HepG2 (cell line): ENCODE measurements around the gene GNB3. TPM values are rescaled to one million over a fixed set of nuclear protein-coding genes. Genes with fewer than 3 reads are reported as not detected.
A peak's percentile ranks its signal among the peaks of the same experiment; 100 is the strongest.

Experiments used
- ATAC-seq: fragments of 200-7000 bp; cut with Tn5 transposase; 3 replicates; pipeline ENCODE4 v1.9.1; 2020; ENCODE audit warnings: mild to moderate bottlenecking, moderate library complexity
- BruUV-seq: library from RNA; stranded (reverse); fragments of 400-500 nt; replicated peaks from 2 replicates; lab custom pipeline; 2021; lab: Mats Ljungman, UMichigan
- CTCF ChIA-PET: fragments of 300-600 bp; formaldehyde crosslinking; extraction: SDS; loops from one replicate; lab custom pipeline; 2021; ENCODE audit warnings: low total read pairs, inconsistent platforms, low intra/inter-chr PET ratio; lab: Yijun Ruan, JAX
- POLR2A ChIA-PET: fragments of 350-600 bp; sonication (Branson Sonifier 250); formaldehyde crosslinking; loops from one replicate; lab custom pipeline; 2020; ENCODE audit warnings: antibody characterized with exemption, inconsistent platforms; lab: Yijun Ruan, JAX
- DNase-seq: peaks from one replicate; pipeline ENCODE4 v3.0.0-alpha.2; 2015; ENCODE audit warnings: low spot score
- FAIRE-seq: peaks from 3 replicates; lab custom pipeline; 2011; peaks lifted over from hg19 to GRCh38; lab: Jason Lieb, UNC
- H2AFZ ChIP-seq: one replicate; pipeline ENCODE4 v1.6.1; 2011; ENCODE audit warnings: low read length, inconsistent platforms
- H3K27ac ChIP-seq: fragments of 300-600 bp; 3 replicates; pipeline ENCODE4 v1.8.0; 2011; ENCODE audit warnings: mixed run types, mild to moderate bottlenecking, mixed read lengths, low read length, inconsistent platforms; ENCODE audit not compliant: insufficient read depth; ENCODE audit errors: extremely low read length
- H3K27me3 ChIP-seq, 2 experiments: fragments of 200-600 bp in 1 of 2; 2 replicates in 1 of 2; 3 replicates in 1 of 2; pipeline versions ENCODE4 v1.6.0 to v1.8.0; 2011; ENCODE audit warnings: low read length in 2 of 2, mild to moderate bottlenecking in 2 of 2, moderate library complexity in 2 of 2, inconsistent platforms in 1 of 2; ENCODE audit not compliant: insufficient read depth in 2 of 2, control insufficient read depth in 1 of 2
- H3K36me3 ChIP-seq, 2 experiments: fragments of 200-600 bp in 1 of 2; replicated peaks in 1 of 2; 2 replicates in 1 of 2; 3 replicates in 1 of 2; pipeline versions ENCODE4 v1.5.1 to v1.8.0; 2011; ENCODE audit warnings: low read length in 2 of 2, inconsistent platforms in 1 of 2; ENCODE audit not compliant: insufficient read depth in 2 of 2, control insufficient read depth in 1 of 2
- H3K4me1 ChIP-seq: 2 replicates; pipeline ENCODE4 v1.5.1; 2012; ENCODE audit warnings: low read length, inconsistent platforms; ENCODE audit not compliant: insufficient read depth
- H3K4me2 ChIP-seq: 2 replicates; pipeline ENCODE4 v1.6.0; 2011; ENCODE audit warnings: low read depth, low read length, inconsistent platforms
- H3K4me3 ChIP-seq, 3 experiments: fragments of 200-600 bp in 1 of 3; sonication (generic), shearing (Covaris generic) in 1 of 3; replicated peaks in 1 of 3; 2 replicates each; pipeline ENCODE4 v1.5.1; 2011 to 2016; ENCODE audit warnings: low read length in 3 of 3, inconsistent platforms in 2 of 3, low read depth in 2 of 3, mild to moderate bottlenecking in 2 of 3, control low read depth in 1 of 3, mixed read lengths in 1 of 3; ENCODE audit not compliant: insufficient read depth in 1 of 3
- H3K79me2 ChIP-seq: one replicate; pipeline ENCODE4 v1.6.1; 2011; ENCODE audit warnings: low read length, inconsistent platforms; ENCODE audit not compliant: insufficient read depth
- H3K9ac ChIP-seq: 2 replicates; pipeline ENCODE4 v1.6.0; 2011; ENCODE audit warnings: mild to moderate bottlenecking, low read depth, low read length, inconsistent platforms; ENCODE audit not compliant: insufficient read depth
- H3K9me3 ChIP-seq: 2 replicates; pipeline ENCODE4 v1.5.1; 2012; ENCODE audit warnings: mild to moderate bottlenecking, low read length
- H4K20me1 ChIP-seq: 2 replicates; pipeline ENCODE4 v1.6.0; 2011; ENCODE audit warnings: inconsistent platforms, mild to moderate bottlenecking, low read length, moderate library complexity; ENCODE audit not compliant: insufficient read depth
- NFATC3 ChIP-seq: sonication (generic); formaldehyde crosslinking; IDR thresholded peaks from 2 replicates; pipeline ENCODE4 v1.5.1; 2020; ENCODE audit warnings: mild to moderate bottlenecking, missing genetic modification reagents
- POLR2A ChIP-seq, 2 experiments: IDR thresholded peaks; 2 replicates each; pipeline ENCODE4 v1.6.1; 2011; ENCODE audit warnings: low read depth in 2 of 2, low read length in 2 of 2, mild to moderate bottlenecking in 1 of 2, moderate library complexity in 1 of 2; ENCODE audit not compliant: insufficient read depth in 1 of 2
- ZNF713 ChIP-seq: sonication (generic); formaldehyde crosslinking; IDR thresholded peaks from 2 replicates; pipeline ENCODE4 v1.4.0; 2020; ENCODE audit warnings: mild to moderate bottlenecking, missing genetic modification reagents
- WGBS: methylation state at CpG from one replicate; pipeline ENCODE4 v1.1.6; 2017; ENCODE audit warnings: low lambda C conversion rate; 5-methylcytosine and 5-hydroxymethylcytosine counted together
- in situ Hi-C: cut with HindIII; loops from 2 replicates; pipeline ENCODE4 v1.10.0; 2017; ENCODE audit warnings: low pct_unique_long_range_greater_than_20kb; ENCODE audit not compliant: extremely low pct_ligation_motif_present
- intact Hi-C: fragments of 100-400 bp; cut with micrococcal nuclease; formaldehyde crosslinking; loops from one replicate; pipeline ENCODE4 v1.10.0; 2022; ENCODE audit not compliant: unreplicated experiment
- polyA plus RNA-seq, 8 experiments: library from polyadenylated mRNA; depleted of rRNA in 3 of 8; stranded (reverse) in 7 of 8; unstranded in 1 of 8; fragments of >200 nt; fragmentation: Illumina TruSeq in 4 of 8; extraction: Trizol in 4 of 8; gene quantifications; 2 replicates each; pipeline versions ENCODE4 v1.2.1 to v1.2.3, GENCODE V29; 2011 to 2016; ENCODE audit warnings: low read depth in 4 of 8, missing spikeins in 1 of 8, mixed read lengths in 1 of 8; ENCODE audit not compliant: insufficient read depth in 1 of 8
- total RNA-seq, 5 experiments: library from RNA; depleted of rRNA; stranded (reverse); fragments of >200 nt; fragmentation: Illumina TruSeq; extraction: Trizol; gene quantifications; 2 replicates each; pipeline ENCODE4 v1.2.3, GENCODE V29; 2016; ENCODE audit warnings: low read depth in 1 of 5
- TF ChIP-seq, protein P1 (sequence below): fragments of 450-650 bp; IDR thresholded peaks from 2 replicates; pipeline ENCODE4 v1.6.1; 2016

The GNB3 gene
- total and polyA plus RNA-seq, 2 of the 13 experiments (the other 11 are each of a cell fraction or from before 2014, with no cell fraction given): 1.3 to 3.6 TPM

DNA sequence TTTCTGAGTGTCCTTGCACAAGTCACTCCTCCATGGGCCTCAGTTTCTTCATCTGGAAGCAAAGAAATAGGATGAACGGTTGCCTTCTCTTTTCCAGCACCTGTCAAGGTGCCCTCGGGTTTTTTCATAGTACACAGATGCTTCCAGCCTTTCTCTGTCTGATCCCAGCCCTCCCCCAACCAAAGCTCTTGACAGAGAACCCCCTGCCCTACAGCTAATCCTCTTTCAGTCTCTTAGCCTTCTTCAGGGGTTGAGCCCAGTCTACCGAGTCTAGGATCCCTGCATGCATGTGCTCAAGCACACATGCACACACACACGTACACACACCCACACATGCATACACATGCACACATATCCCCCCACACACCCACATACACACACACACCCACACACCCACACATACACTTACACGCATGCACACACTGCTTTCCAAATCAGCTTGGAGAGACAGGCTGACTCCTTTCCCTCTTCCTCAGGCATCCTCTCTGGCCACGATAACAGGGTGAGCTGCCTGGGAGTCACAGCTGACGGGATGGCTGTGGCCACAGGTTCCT, 5.7 kb downstream of the GNB3 start:
- intact Hi-C loops (no loop called here), in situ Hi-C loops (no loop called here)
- WGBS: 92% methylated on average over 7 of the region's 7 CpGs
- Histone ChIP-seq H3K9me3 (no peaks in the 10 kb centered on the region), H3K36me3 (peaks cover 12 to 38% of the 10 kb centered on the region in 2 experiments), H3K9ac (no peak overlapping the region), H3K79me2 (peaks cover 15% of the 10 kb centered on the region), H3K4me3 (no peak overlapping the region), H3K27me3 (no peaks in the 10 kb centered on the region), H2AFZ (no peak overlapping the region), H3K4me2 (no peak overlapping the region), H3K4me1 (peaks cover 16% of the 10 kb centered on the region), H4K20me1 (no peaks in the 10 kb centered on the region), H3K27ac (no peak overlapping the region)
- ChIA-PET POLR2A (no interaction called here), CTCF (no interaction called here)
- DNase-seq (no peak), FAIRE-seq (no peak), ATAC-seq (no peak)
- TF ChIP-seq NFATC3 (CRISPR knock-in tag): no peak
- TF ChIP-seq, protein P1, sequence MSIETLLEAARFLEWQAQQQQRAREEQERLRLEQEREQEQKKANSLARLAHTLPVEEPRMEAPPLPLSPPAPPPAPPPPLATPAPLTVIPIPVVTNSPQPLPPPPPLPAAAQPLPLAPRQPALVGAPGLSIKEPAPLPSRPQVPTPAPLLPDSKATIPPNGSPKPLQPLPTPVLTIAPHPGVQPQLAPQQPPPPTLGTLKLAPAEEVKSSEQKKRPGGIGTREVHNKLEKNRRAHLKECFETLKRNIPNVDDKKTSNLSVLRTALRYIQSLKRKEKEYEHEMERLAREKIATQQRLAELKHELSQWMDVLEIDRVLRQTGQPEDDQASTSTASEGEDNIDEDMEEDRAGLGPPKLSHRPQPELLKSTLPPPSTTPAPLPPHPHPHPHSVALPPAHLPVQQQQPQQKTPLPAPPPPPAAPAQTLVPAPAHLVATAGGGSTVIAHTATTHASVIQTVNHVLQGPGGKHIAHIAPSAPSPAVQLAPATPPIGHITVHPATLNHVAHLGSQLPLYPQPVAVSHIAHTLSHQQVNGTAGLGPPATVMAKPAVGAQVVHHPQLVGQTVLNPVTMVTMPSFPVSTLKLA: peak; percentile 52
- BruUV-seq: no TSS peak

DNA sequence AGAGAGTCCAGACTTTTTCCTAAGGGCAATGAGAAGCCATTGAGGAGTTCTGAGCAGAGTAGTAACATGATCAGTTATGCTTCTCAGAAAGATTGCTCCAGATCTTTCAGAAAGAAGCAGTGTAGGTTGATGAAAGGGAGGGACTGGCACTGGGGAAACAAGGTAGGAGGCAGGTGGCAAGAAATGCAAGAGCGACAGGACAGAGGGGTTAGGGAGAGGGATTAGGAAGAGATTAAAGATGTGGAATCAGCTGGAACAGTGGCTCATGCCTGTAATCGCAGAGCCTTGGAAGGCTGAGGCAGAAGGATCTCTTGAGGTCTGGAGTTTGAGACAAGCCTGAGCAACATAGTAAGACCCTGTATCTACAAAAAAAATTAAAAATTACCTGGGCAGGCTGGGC, 7.0 kb downstream of the GNB3 start:
- CTCF ChIA-PET: no interaction called here
- Histone ChIP-seq H3K27me3 (no peaks in the 10 kb centered on the region), H3K4me2 (no peak overlapping the region), H3K27ac (no peak overlapping the region), H3K9ac (no peak overlapping the region), H3K4me3 (no peak overlapping the region), H4K20me1 (no peaks in the 10 kb centered on the region)
- FAIRE-seq: no peak
- WGBS: 96% methylated on average over 2 of the region's 2 CpGs
- BruUV-seq: no TSS peak
- DNase-seq: no peak
- TF ChIP-seq ZNF713 (CRISPR knock-in tag): no peak
- TF ChIP-seq POLR2A (IDR thresholded peaks at IDR 0.05; ENCODE audit: insufficient read depth in 1 of 2, low read depth in 2 of 2, low read length in 2 of 2): peak in 1 of 2 experiments; percentile 20; a peak in 1 of 4 replicates
- TF ChIP-seq, all 625 proteins: peak for 1
- intact Hi-C loops (no loop called here), in situ Hi-C loops (no loop called here)
- H3K9me3 ChIP-seq: no peaks in the 10 kb centered on the region
- POLR2A ChIA-PET: no interaction called here
- no peak for ATAC-seq
- H3K36me3 ChIP-seq: peaks cover 12 to 38% of the 10 kb centered on the region in 2 experiments
- peaks cover 15% of the 10 kb centered on the region for H3K79me2 ChIP-seq
- H3K4me1 ChIP-seq: peaks cover 16% of the 10 kb centered on the region
- H2AFZ ChIP-seq: no peak overlapping the region
